ENCODE data around the gene EGLN2.
A peak's percentile ranks its signal among the peaks of the same experiment; 100 is the strongest.

EGLN2 gene

GRCh38 chr19:40798683-40799557 lies at the start of gene EGLN2:
TSS of gene EGLN2 (plus strand) at chr19:40799191. CDS start at chr19:40800573, 1,382 bp downstream.
- peak; percentile 89 for ATAC-seq (ENCODE audit: low read depth)
- Histone ChIP-seq H3K36me3 (ENCODE audit: low read depth) (peaks cover 31% of the 10 kb centered on the region), H3K27ac (ENCODE audit: poor library complexity, severe bottlenecking) (peak within 1 kb of the TSS; percentile 79), H3K4me3 (ENCODE audit: severe bottlenecking) (peak within 1 kb of the TSS; percentile 98), H3K27me3 (ENCODE audit: insufficient read depth, poor library complexity, severe bottlenecking) (no peaks in the 10 kb centered on the region), H3K4me1 (ENCODE audit: insufficient read depth, poor library complexity, severe bottlenecking) (peaks cover 26% of the 10 kb centered on the region), H3K9me3 (ENCODE audit: severe bottlenecking) (no peaks in the 10 kb centered on the region)
- TF ChIP-seq CTCF (IDR thresholded peaks at IDR 0.05; ENCODE audit: poor library complexity, severe bottlenecking) = peak; percentile 16
- peak; percentile 99 for DNase-seq (ENCODE audit: low spot score)

DNA sequence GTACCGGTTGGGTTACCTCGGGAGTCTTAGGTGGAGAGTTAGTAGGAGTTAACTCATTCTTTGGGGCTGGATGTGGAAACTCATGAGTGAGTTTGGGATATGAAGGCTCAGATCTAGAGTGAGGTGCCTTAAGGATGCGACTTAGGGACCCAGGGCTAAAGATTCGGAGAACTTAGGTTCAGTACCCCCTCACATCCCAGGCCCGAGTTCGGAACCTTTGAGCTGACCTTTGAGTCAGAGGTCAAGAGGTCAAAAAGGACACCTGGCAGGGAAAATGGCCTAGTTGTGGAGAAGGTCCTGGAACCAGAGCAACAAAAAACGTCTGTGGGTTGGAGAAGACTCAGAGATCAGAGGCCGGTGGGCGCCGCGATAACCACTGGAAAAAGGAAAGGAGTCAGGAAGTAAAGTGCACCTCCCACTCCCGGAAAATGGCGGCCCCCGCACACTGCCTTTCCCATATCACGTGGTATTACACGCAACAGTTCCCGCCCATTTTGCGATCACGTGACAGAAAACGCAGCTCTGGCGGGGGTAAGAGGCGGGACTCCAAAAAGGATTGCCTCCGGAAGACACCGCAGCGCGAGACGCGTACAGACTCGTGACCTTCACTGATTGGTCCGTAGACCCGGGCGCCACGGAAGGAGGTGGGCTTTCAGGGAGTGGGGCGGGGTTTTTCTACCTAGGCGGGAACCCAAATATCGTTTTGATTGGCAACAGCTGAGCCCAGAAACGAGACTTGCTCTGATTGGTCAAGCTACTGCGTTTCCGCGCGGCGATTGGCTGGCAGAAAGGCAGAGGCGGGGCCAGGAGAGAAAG lies 48.7 kb upstream of the EGLN2 start, which contains the start of gene ACTMAP:
ACTMAP (minus strand) TSS at position 420 of the 816 bp plus-strand sequence. CDS start 674 bp downstream, outside the sequence.
- TF ChIP-seq CTCF (IDR thresholded peaks at IDR 0.05; ENCODE audit: poor library complexity, severe bottlenecking) = no peak
- no peaks in the 10 kb centered on the region for H3K27me3 ChIP-seq (ENCODE audit: insufficient read depth, poor library complexity, severe bottlenecking)
- H3K4me3 ChIP-seq (ENCODE audit: severe bottlenecking) = peak within 1 kb of the TSS; percentile 67
- ATAC-seq (ENCODE audit: low read depth) = peak; percentile 90
- peaks cover 15% of the 10 kb centered on the region for H3K4me1 ChIP-seq (ENCODE audit: insufficient read depth, poor library complexity, severe bottlenecking)
- DNase-seq (ENCODE audit: low spot score) = peak; percentile 99
- peak within 1 kb of the TSS; percentile 80 for H3K27ac ChIP-seq (ENCODE audit: poor library complexity, severe bottlenecking)
- no peaks in the 10 kb centered on the region for H3K9me3 ChIP-seq (ENCODE audit: severe bottlenecking)
- peaks cover 27% of the 10 kb centered on the region for H3K36me3 ChIP-seq (ENCODE audit: low read depth)

GRCh38 chr19:40750874-40751537 lies 48.0 kb upstream of the EGLN2 start, which contains the start of gene SNRPA:
TSS of gene SNRPA (plus strand) at chr19:40751203. CDS start at chr19:40751409, 206 bp downstream.
- peaks cover 35% of the 10 kb centered on the region for H3K36me3 ChIP-seq (ENCODE audit: low read depth)
- ATAC-seq (ENCODE audit: low read depth) (peak; percentile 73), DNase-seq (ENCODE audit: low spot score) (peak; percentile 98)
- H3K27ac ChIP-seq (ENCODE audit: poor library complexity, severe bottlenecking) = peak within 1 kb of the TSS; percentile 80
- no peaks in the 10 kb centered on the region for H3K9me3 ChIP-seq (ENCODE audit: severe bottlenecking)
- H3K4me1 ChIP-seq (ENCODE audit: insufficient read depth, poor library complexity, severe bottlenecking) = peaks cover 23% of the 10 kb centered on the region
- peak within 1 kb of the TSS; percentile 67 for H3K4me3 ChIP-seq (ENCODE audit: severe bottlenecking)
- no peaks in the 10 kb centered on the region for H3K27me3 ChIP-seq (ENCODE audit: insufficient read depth, poor library complexity, severe bottlenecking)
- TF ChIP-seq CTCF (IDR thresholded peaks at IDR 0.05; ENCODE audit: poor library complexity, severe bottlenecking) = no peak

DNA sequence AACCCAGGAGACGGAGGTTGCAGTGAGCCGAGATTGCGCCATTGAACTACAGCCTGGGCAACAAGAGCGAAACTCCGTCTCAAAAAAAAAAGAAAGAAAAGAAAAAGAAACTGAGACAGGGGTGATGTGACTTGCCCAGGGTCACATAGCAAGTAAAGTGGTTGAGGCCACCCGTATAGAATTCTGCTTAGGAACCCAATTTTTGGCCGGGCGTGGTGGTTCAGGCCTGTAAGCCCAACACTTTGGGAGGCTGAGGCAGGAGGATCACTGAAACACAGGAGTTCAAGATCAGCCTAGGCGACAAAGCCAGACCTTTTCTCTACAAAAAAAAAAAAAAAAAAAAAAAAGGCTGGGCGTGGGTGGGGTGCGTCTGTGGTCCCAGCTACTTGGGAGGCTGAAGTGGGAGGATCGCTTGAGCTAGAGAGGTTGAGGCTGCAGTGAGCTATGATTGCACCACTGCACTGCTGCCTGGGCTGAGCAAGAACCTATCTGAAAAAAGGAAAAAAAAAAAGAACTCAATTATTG lies 46.7 kb upstream of the EGLN2 start:
- Histone ChIP-seq H3K27me3 (ENCODE audit: insufficient read depth, poor library complexity, severe bottlenecking) (no peaks in the 10 kb centered on the region), H3K27ac (ENCODE audit: poor library complexity, severe bottlenecking) (peak overlapping the region; percentile 80), H3K4me3 (ENCODE audit: severe bottlenecking) (peak overlapping the region; percentile 67), H3K36me3 (ENCODE audit: low read depth) (peaks cover 48% of the 10 kb centered on the region), H3K9me3 (ENCODE audit: severe bottlenecking) (no peaks in the 10 kb centered on the region), H3K4me1 (ENCODE audit: insufficient read depth, poor library complexity, severe bottlenecking) (peaks cover 26% of the 10 kb centered on the region)
- DNase-seq (ENCODE audit: low spot score) = no peak
- TF ChIP-seq CTCF (IDR thresholded peaks at IDR 0.05; ENCODE audit: poor library complexity, severe bottlenecking) = no peak
- no peak for ATAC-seq (ENCODE audit: low read depth)
